PC-3 (cell line): ENCODE measurements around the gene NEDD9. TPM values are rescaled to one million over a fixed set of nuclear protein-coding genes. Genes with fewer than 3 reads are reported as not detected.

Source experiments
- ATAC-seq: fragments of 200-7000 bp; cut with Tn5 transposase; 2 replicates; pipeline ENCODE4 v1.9.1; 2020; ENCODE audit warnings: mild to moderate bottlenecking, moderate library complexity
- BruUV-seq: library from RNA; stranded (reverse); fragments of 400-500 nt; replicated peaks from 2 replicates; lab custom pipeline; 2021; lab: Mats Ljungman, UMichigan
- CTCF ChIA-PET: fragments of 300-600 bp; sonication (Branson Sonifier 250); formaldehyde crosslinking; loops from one replicate; lab custom pipeline; 2022; ENCODE audit warnings: antibody characterized with exemption; lab: Charles Lee
- POLR2A ChIA-PET: fragments of 300-600 bp; sonication (Branson Sonifier 250); formaldehyde crosslinking; loops from one replicate; lab custom pipeline; 2022; ENCODE audit warnings: antibody characterized with exemption; ENCODE audit not compliant: unreplicated experiment; lab: Charles Lee
- DNase-seq: peaks from one replicate; pipeline ENCODE4 v3.0.0-alpha.2; 2015
- H2AFZ ChIP-seq: fragments of 300-600 bp; sonication (generic); 2 replicates; pipeline ENCODE4 v1.6.0; 2016; ENCODE audit warnings: antibody characterized with exemption, low read length
- H3F3A ChIP-seq: fragments of 300-600 bp; sonication (generic); one replicate; pipeline ENCODE4 v1.6.0; 2017; ENCODE audit warnings: antibody characterized with exemption, low read length, control low read depth, mild to moderate bottlenecking; ENCODE audit not compliant: unreplicated experiment
- H3K27ac ChIP-seq: fragments of 300-600 bp; sonication (generic); 2 replicates; pipeline ENCODE4 v1.5.1; 2016; ENCODE audit warnings: mild to moderate bottlenecking, low read length
- H3K27me3 ChIP-seq: fragments of 300-600 bp; sonication (generic); 2 replicates; pipeline ENCODE4 v1.6.1; 2016; ENCODE audit warnings: low read length, mixed read lengths
- H3K36me3 ChIP-seq: fragments of 300-600 bp; sonication (generic); 2 replicates; pipeline ENCODE4 v1.6.1; 2016; ENCODE audit warnings: low read depth, mixed run types, low read length, mixed read lengths
- H3K4me1 ChIP-seq: fragments of 300-600 bp; sonication (generic); 2 replicates; pipeline ENCODE4 v1.5.1; 2016; ENCODE audit warnings: low read length; ENCODE audit not compliant: insufficient read depth
- H3K4me2 ChIP-seq: fragments of 300-600 bp; sonication (generic); 2 replicates; pipeline ENCODE4 v1.6.0; 2016; ENCODE audit warnings: low read length
- H3K4me3 ChIP-seq: fragments of 300-600 bp; sonication (generic); 2 replicates; pipeline ENCODE4 v1.5.1; 2016; ENCODE audit warnings: mild to moderate bottlenecking, low read length, mixed read lengths
- H3K79me2 ChIP-seq: fragments of 300-600 bp; sonication (generic); 2 replicates; pipeline ENCODE4 v1.6.1; 2017; ENCODE audit warnings: low read length, mixed read lengths
- H3K9ac ChIP-seq: fragments of 300-600 bp; sonication (generic); 2 replicates; pipeline ENCODE4 v1.6.0; 2016; ENCODE audit warnings: mild to moderate bottlenecking, low read length
- H3K9me2 ChIP-seq: fragments of 300-600 bp; sonication (generic); replicated peaks from 2 replicates; pipeline ENCODE4 v1.6.1; 2016; ENCODE audit warnings: mixed run types, low read length, mixed read lengths
- H3K9me3 ChIP-seq: fragments of 300-600 bp; sonication (generic); 2 replicates; pipeline ENCODE4 v1.6.1; 2016; ENCODE audit warnings: low read length, mixed read lengths
- H4K20me1 ChIP-seq: fragments of 300-600 bp; sonication (generic); 2 replicates; pipeline ENCODE4 v1.6.1; 2016; ENCODE audit warnings: low read length, mixed read lengths
- EZH2 ChIP-seq: fragments of 300-600 bp; sonication (generic); IDR thresholded peaks from one replicate; pipeline ENCODE4 v1.6.1; 2017; ENCODE audit warnings: antibody characterized with exemption, mild to moderate bottlenecking, low read length; ENCODE audit not compliant: unreplicated experiment
- EZH2phosphoT487 ChIP-seq: fragments of 300-600 bp; sonication (generic); IDR thresholded peaks from 2 replicates; pipeline ENCODE4 v1.6.1; 2018; ENCODE audit warnings: mild to moderate bottlenecking, antibody characterized with exemption, low read length, borderline replicate concordance
- intact Hi-C: fragments of 100-400 bp; cut with micrococcal nuclease; formaldehyde crosslinking; loops from 2 replicates; pipeline ENCODE4 v1.9.0; 2023
- total RNA-seq: library from RNA; depleted of rRNA; stranded (reverse); fragments of >200 nt; gene quantifications from 2 replicates; pipeline ENCODE4 v1.2.3, GENCODE V29; 2014
- TF ChIP-seq, protein P1 (sequence below): fragments of 300-600 bp; sonication (generic); conservative IDR thresholded peaks from 2 replicates; pipeline ENCODE4 v1.5.1; 2017; ENCODE audit warnings: antibody characterized with exemption, low read depth, mild to moderate bottlenecking, low read length

The NEDD9 gene
- total RNA-seq, 1 experiment from 2014 or later, result 12.1 TPM

DNA sequence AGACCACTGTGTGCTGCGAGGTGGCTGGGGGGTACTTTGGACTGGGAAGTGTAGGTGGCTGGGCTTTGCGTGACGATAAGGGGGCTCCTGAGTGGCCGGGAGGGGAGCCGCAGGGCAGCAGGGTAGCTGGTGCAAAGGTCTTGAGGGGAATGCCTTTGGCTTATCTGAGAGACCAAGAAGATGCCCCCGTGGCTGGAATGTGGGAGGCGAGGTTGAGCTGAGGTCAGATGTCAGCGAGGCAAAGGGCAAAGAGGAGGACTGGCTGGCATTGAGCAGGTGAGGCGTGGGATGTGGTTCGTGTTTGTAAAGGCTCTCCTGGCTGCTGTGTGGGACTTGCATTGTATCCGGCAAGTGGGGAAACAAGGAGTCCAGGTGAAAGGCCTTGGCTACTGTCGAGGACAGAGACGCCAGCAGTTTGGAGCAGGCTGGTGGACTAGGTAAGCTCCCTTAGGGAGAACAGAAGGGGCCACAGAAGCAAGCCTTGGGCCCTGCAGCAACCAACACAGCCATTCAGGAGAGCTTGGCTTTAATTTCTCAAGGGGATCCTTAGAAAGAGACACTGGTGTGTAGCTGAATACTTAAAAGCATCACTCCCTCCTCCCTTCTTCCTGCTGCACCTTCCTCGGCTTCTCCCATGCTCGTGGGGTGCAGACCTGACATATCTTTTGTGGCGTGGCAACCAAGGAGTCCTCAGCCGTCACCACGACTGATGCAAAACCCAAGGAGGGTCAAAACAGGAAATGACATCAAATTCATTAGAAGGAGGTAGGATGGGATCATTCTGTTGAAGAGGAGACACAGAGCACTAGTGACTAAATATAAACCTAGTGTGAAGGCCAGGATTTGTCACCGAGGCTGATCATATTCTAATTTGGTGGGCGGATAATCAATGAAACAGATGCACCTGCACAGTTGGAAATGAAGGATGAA lies 67.5 kb downstream of the NEDD9 start:
- ChIA-PET CTCF (no interaction called here), POLR2A (no interaction called here)
- Histone ChIP-seq H3K9me3 (no peaks in the 10 kb centered on the region), H3K27ac (no peak overlapping the region), H3K4me1 (peaks cover 23% of the 10 kb centered on the region), H3K36me3 (no peaks in the 10 kb centered on the region), H3K79me2 (no peaks in the 10 kb centered on the region), H3K9me2 (no peaks in the 10 kb centered on the region), H4K20me1 (no peaks in the 10 kb centered on the region), H2AFZ (no peak overlapping the region), H3K4me3 (no peak overlapping the region), H3K9ac (no peak overlapping the region), H3F3A (no peaks in the 10 kb centered on the region), H3K27me3 (no peaks in the 10 kb centered on the region), H3K4me2 (no peak overlapping the region)
- TF ChIP-seq EZH2, result no peak
- intact Hi-C loops, result loop anchor here (5.0 kb wide), 1 partner anchor 332 kb away; no protein-coding TSS in a partner anchor
- DNase-seq, result no peak
- no peak for ATAC-seq
- no TSS peak for BruUV-seq

DNA sequence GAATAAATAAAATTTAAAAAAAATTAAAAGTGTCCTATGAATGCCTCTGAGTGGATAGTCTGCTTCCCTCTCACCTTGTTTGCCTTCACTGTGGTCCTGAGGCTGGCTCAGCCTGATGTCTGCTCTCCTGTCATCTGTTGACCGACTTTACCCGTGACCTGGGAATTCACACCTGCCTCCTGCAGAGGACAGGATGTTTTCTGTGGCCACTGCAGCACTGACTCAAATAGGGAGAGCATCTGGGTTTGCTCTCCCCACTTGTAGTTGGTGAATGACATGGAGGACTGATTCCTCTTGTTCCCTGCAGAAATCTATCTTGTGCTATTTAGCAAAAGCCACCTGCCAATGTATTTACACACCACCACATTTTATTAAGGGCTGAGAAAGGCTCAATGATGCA lies 68.5 kb downstream of the NEDD9 start:
- no peak overlapping the region for H3K27ac ChIP-seq
- TF ChIP-seq EZH2, result no peak
- TF ChIP-seq EZH2phosphoT487, result no peak
- DNase-seq (no peak), ATAC-seq (no peak)
- H3K79me2 ChIP-seq, result no peaks in the 10 kb centered on the region
- no peaks in the 10 kb centered on the region for H4K20me1 ChIP-seq
- H3K36me3 ChIP-seq, result no peaks in the 10 kb centered on the region
- H3K27me3 ChIP-seq, result no peaks in the 10 kb centered on the region
- H3K4me2 ChIP-seq, result no peak overlapping the region
- intact Hi-C loops, result loop anchor here (5.0 kb wide), 1 partner anchor 333 kb away; no protein-coding TSS in a partner anchor
- H3K9me3 ChIP-seq, result no peaks in the 10 kb centered on the region
- H3K9ac ChIP-seq, result no peak overlapping the region
- BruUV-seq, result no TSS peak
- H3K4me1 ChIP-seq, result peaks cover 28% of the 10 kb centered on the region
- ChIA-PET CTCF (no interaction called here), POLR2A (no interaction called here)
- H3F3A ChIP-seq, result no peaks in the 10 kb centered on the region
- no peak overlapping the region for H2AFZ ChIP-seq
- H3K9me2 ChIP-seq, result no peaks in the 10 kb centered on the region
- no peak overlapping the region for H3K4me3 ChIP-seq

DNA sequence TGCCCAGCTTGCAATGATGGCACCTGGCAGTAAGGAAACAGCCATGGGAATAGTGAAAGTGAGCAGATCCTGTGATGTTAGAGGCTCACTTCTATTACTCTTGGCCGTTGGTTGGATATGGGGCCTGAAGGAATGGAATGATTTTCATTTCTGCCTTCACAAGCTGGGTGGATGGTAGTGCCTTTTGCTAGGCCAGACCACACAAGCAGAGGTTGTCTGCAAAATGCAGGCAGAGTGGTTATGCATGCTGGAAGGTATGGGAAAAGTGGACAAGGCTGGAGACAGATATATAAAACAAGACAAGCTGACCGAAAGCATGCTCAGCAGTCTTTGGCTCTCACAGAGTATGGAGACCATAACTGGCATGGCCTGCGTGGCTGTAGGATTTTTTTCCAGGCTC lies 70.2 kb downstream of the NEDD9 start:
- intact Hi-C loops, result loop anchor here (5.0 kb wide), 1 partner anchor 335 kb away; no protein-coding TSS in a partner anchor
- CTCF ChIA-PET, result no interaction called here
- no peak for DNase-seq
- Histone ChIP-seq H3F3A (no peaks in the 10 kb centered on the region), H3K4me3 (no peak overlapping the region), H3K9me2 (no peaks in the 10 kb centered on the region), H3K79me2 (no peaks in the 10 kb centered on the region), H3K36me3 (0 out of 2 replicates have a peak, but pooled peaks cover 3% of the 10 kb centered on the region), H3K4me2 (no peak overlapping the region), H3K4me1 (peaks cover 28% of the 10 kb centered on the region), H3K9me3 (no peaks in the 10 kb centered on the region; the same call in 1 of the 2 replicates), H3K27ac (peak overlapping the region; percentile 79), H3K9ac (no peak overlapping the region; the same call in 1 of the 2 replicates), H2AFZ (no peak overlapping the region), H3K27me3 (no peaks in the 10 kb centered on the region), H4K20me1 (no peaks in the 10 kb centered on the region)
- TF ChIP-seq, protein P1, sequence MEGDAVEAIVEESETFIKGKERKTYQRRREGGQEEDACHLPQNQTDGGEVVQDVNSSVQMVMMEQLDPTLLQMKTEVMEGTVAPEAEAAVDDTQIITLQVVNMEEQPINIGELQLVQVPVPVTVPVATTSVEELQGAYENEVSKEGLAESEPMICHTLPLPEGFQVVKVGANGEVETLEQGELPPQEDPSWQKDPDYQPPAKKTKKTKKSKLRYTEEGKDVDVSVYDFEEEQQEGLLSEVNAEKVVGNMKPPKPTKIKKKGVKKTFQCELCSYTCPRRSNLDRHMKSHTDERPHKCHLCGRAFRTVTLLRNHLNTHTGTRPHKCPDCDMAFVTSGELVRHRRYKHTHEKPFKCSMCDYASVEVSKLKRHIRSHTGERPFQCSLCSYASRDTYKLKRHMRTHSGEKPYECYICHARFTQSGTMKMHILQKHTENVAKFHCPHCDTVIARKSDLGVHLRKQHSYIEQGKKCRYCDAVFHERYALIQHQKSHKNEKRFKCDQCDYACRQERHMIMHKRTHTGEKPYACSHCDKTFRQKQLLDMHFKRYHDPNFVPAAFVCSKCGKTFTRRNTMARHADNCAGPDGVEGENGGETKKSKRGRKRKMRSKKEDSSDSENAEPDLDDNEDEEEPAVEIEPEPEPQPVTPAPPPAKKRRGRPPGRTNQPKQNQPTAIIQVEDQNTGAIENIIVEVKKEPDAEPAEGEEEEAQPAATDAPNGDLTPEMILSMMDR, result no peak
- no peak for ATAC-seq
- POLR2A ChIA-PET, result no interaction called here
- BruUV-seq, result no TSS peak
